Measurements from ENCODE around the gene B4GALNT3. TPM values are rescaled to one million over a fixed set of nuclear protein-coding genes. Genes with fewer than 3 reads are reported as not detected.

B4GALNT3 gene
- total RNA-seq, 1 experiment from 2014 or later, result 2.3 TPM

DNA sequence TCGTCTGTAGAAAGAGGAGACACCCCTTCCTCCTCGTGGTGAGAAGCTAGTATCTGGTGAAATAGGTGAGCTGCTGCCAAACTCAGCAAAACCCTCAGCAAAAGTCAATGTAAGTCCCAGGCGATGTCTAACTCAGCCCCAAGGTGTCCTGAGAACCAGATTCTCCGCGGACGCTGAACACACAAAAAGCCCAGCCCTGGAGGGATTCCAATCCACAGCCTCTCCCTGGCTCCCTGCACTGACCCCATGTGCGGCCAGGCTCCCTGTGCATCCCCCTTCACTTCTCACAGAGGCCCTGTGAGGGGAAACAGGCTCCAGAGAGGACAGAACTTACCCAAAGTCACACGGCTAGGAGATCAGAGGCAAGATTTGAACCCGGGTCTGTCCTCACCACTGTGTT lies 122.0 kb downstream of the B4GALNT3 start:
- Histone ChIP-seq H3K27ac (ENCODE audit: low read length) (peak overlapping the region; percentile 68; the same call in 1 of the 2 replicates), H3K27me3 (ENCODE audit: control insufficient read depth, insufficient read depth, low read length) (no peaks in the 10 kb centered on the region), H3K4me1 (ENCODE audit: control insufficient read depth, insufficient read depth, low read length) (peaks cover 33% of the 10 kb centered on the region), H3K9me3 (ENCODE audit: control insufficient read depth, insufficient read depth, low read depth, low read length) (no peaks in the 10 kb centered on the region), H3K4me3 (ENCODE audit: low read depth in 2 of 2, low read length in 2 of 2) (no peak overlapping the region), H3K36me3 (ENCODE audit: control insufficient read depth, insufficient read depth, low read length) (no peaks in the 10 kb centered on the region)
- in situ Hi-C loops (cut with HindIII; ENCODE audit: low pct_unique_long_range_greater_than_20kb, low sequenced_read_pairs) (no loop called here), intact Hi-C loops (cut with micrococcal nuclease; ENCODE audit: unreplicated experiment) (no loop called here)
- ChIA-PET CTCF (no interaction called here), POLR2A (no interaction called here)
- no TSS peak for BruUV-seq (replicated peaks)
- DNase-seq (ENCODE audit: low read depth, low spot score), result no peak
- TF ChIP-seq, protein P1, sequence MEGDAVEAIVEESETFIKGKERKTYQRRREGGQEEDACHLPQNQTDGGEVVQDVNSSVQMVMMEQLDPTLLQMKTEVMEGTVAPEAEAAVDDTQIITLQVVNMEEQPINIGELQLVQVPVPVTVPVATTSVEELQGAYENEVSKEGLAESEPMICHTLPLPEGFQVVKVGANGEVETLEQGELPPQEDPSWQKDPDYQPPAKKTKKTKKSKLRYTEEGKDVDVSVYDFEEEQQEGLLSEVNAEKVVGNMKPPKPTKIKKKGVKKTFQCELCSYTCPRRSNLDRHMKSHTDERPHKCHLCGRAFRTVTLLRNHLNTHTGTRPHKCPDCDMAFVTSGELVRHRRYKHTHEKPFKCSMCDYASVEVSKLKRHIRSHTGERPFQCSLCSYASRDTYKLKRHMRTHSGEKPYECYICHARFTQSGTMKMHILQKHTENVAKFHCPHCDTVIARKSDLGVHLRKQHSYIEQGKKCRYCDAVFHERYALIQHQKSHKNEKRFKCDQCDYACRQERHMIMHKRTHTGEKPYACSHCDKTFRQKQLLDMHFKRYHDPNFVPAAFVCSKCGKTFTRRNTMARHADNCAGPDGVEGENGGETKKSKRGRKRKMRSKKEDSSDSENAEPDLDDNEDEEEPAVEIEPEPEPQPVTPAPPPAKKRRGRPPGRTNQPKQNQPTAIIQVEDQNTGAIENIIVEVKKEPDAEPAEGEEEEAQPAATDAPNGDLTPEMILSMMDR (IDR thresholded peaks at IDR 0.05), result no peak
- TF ChIP-seq TCF7L2 (IDR thresholded peaks at IDR 0.05; ENCODE audit: low read depth, low read length) (no peak), SIN3A (IDR thresholded peaks at IDR 0.05; ENCODE audit: borderline replicate concordance, insufficient read depth, low read depth, low read length) (no peak), POLR2AphosphoS5 (IDR thresholded peaks at IDR 0.05; ENCODE audit: low read depth, low read length) (no peak)
- TF ChIP-seq, protein P2, sequence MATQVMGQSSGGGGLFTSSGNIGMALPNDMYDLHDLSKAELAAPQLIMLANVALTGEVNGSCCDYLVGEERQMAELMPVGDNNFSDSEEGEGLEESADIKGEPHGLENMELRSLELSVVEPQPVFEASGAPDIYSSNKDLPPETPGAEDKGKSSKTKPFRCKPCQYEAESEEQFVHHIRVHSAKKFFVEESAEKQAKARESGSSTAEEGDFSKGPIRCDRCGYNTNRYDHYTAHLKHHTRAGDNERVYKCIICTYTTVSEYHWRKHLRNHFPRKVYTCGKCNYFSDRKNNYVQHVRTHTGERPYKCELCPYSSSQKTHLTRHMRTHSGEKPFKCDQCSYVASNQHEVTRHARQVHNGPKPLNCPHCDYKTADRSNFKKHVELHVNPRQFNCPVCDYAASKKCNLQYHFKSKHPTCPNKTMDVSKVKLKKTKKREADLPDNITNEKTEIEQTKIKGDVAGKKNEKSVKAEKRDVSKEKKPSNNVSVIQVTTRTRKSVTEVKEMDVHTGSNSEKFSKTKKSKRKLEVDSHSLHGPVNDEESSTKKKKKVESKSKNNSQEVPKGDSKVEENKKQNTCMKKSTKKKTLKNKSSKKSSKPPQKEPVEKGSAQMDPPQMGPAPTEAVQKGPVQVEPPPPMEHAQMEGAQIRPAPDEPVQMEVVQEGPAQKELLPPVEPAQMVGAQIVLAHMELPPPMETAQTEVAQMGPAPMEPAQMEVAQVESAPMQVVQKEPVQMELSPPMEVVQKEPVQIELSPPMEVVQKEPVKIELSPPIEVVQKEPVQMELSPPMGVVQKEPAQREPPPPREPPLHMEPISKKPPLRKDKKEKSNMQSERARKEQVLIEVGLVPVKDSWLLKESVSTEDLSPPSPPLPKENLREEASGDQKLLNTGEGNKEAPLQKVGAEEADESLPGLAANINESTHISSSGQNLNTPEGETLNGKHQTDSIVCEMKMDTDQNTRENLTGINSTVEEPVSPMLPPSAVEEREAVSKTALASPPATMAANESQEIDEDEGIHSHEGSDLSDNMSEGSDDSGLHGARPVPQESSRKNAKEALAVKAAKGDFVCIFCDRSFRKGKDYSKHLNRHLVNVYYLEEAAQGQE (IDR thresholded peaks at IDR 0.05; ENCODE audit: insufficient read depth in 1 of 2, low read depth in 2 of 2, low read length in 1 of 2), result no peak
- no peak for ATAC-seq

DNA sequence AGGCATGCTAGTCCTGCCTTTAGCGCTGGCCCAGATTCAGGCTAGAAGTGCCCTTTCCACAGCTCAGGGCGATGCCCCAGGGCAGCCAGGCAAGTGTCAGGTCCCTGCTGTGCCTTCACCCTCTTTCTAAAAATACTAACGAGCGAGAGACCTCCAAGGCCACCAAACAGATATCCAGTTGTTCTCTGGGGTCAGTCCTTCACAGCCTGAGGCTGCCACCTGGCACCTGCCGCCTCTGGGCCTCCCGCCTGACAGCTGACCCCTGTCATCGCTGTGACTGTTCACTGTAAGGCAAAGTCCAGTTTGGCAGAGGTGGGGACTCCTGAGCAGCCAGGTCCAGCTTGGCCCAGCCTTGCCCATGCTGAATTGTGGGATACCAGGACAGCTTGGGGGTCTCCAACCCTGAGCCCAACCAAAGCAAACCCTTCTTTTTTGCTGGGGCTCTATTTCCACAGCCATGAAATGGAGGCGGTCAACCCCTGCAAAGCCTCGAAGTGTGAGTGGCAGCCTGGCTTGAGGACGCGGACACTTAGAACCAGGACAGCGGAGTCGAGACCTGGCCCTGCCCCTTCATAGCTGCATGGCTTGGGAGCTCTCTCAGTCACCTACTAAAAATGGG lies 123.6 kb downstream of the B4GALNT3 start:
- Histone ChIP-seq H3K9me3 (ENCODE audit: control insufficient read depth, insufficient read depth, low read depth, low read length) (no peaks in the 10 kb centered on the region), H3K27ac (ENCODE audit: low read length) (no peak overlapping the region), H3K36me3 (ENCODE audit: control insufficient read depth, insufficient read depth, low read length) (no peaks in the 10 kb centered on the region), H3K4me3 (ENCODE audit: low read depth in 2 of 2, low read length in 2 of 2) (no peak overlapping the region), H3K4me1 (ENCODE audit: control insufficient read depth, insufficient read depth, low read length) (peaks cover 21% of the 10 kb centered on the region), H3K27me3 (ENCODE audit: control insufficient read depth, insufficient read depth, low read length) (no peaks in the 10 kb centered on the region)
- ChIA-PET POLR2A (no interaction called here), CTCF (no interaction called here)
- no peak for DNase-seq (ENCODE audit: low read depth, low spot score)
- BruUV-seq (replicated peaks), result no TSS peak
- in situ Hi-C loops (cut with HindIII; ENCODE audit: low pct_unique_long_range_greater_than_20kb, low sequenced_read_pairs) (no loop called here), intact Hi-C loops (cut with micrococcal nuclease; ENCODE audit: unreplicated experiment) (no loop called here)
- TF ChIP-seq SIN3A (IDR thresholded peaks at IDR 0.05; ENCODE audit: borderline replicate concordance, insufficient read depth, low read depth, low read length) (no peak), TCF7L2 (IDR thresholded peaks at IDR 0.05; ENCODE audit: low read depth, low read length) (no peak), POLR2AphosphoS5 (IDR thresholded peaks at IDR 0.05; ENCODE audit: low read depth, low read length) (no peak)
- TF ChIP-seq, protein P1 (IDR thresholded peaks at IDR 0.05), result no peak
- TF ChIP-seq, protein P2 (IDR thresholded peaks at IDR 0.05; ENCODE audit: insufficient read depth in 1 of 2, low read depth in 2 of 2, low read length in 1 of 2), result no peak
- no peak; the same call in 1 of the 2 replicates for ATAC-seq
